GM23338 (cell line): ENCODE results near the gene NHS. TPM values are rescaled to one million over a fixed set of nuclear protein-coding genes. Genes with fewer than 3 reads are reported as not detected.

Source experiments
- ATAC-seq: fragments of 200-7000 bp; cut with Tn5 transposase; 3 replicates; pipeline ENCODE4 v1.9.1; 2020
- DNase-seq: peaks from one replicate; pipeline ENCODE4 v3.0.0-alpha.2; 2015; ENCODE audit warnings: low spot score
- H2AFZ ChIP-seq: fragments of 200-600 bp; sonication (generic); 2 replicates; pipeline ENCODE4 v1.8.0; 2016; ENCODE audit warnings: antibody characterized with exemption, mild to moderate bottlenecking, moderate library complexity
- H3F3A ChIP-seq: fragments of 200-600 bp; sonication (generic); replicated peaks from 2 replicates; pipeline ENCODE4 v1.8.0; 2017; ENCODE audit warnings: antibody characterized with exemption, mixed run types, low read depth
- H3K27ac ChIP-seq: fragments of 200-600 bp; sonication (generic); 2 replicates; pipeline ENCODE4 v1.6.1; 2016; ENCODE audit warnings: low read depth
- H3K27me3 ChIP-seq: fragments of 200-600 bp; sonication (generic); 2 replicates; pipeline ENCODE4 v1.8.0; 2016; ENCODE audit warnings: mild to moderate bottlenecking, mixed run types, moderate library complexity; ENCODE audit not compliant: insufficient read depth
- H3K36me3 ChIP-seq: fragments of 200-600 bp; sonication (generic); 2 replicates; pipeline ENCODE4 v1.8.0; 2016; ENCODE audit warnings: mild to moderate bottlenecking; ENCODE audit not compliant: insufficient read depth
- H3K4me1 ChIP-seq: fragments of 200-600 bp; sonication (generic); 2 replicates; pipeline ENCODE4 v1.8.0; 2016; ENCODE audit warnings: mild to moderate bottlenecking, moderate library complexity; ENCODE audit not compliant: insufficient read depth
- H3K4me2 ChIP-seq: fragments of 200-600 bp; sonication (generic); 2 replicates; pipeline ENCODE4 v1.7.1; 2017; ENCODE audit warnings: mixed run types
- H3K4me3 ChIP-seq: fragments of 200-600 bp; sonication (generic); 2 replicates; pipeline ENCODE4 v1.6.1; 2016; ENCODE audit warnings: mixed run types
- H3K79me2 ChIP-seq: fragments of 200-600 bp; sonication (generic); replicated peaks from 2 replicates; pipeline ENCODE4 v1.8.0; 2017; ENCODE audit warnings: mild to moderate bottlenecking; ENCODE audit not compliant: insufficient read depth
- H3K9me2 ChIP-seq: fragments of 200-600 bp; sonication (generic); 2 replicates; pipeline ENCODE4 v1.8.0; 2017; ENCODE audit not compliant: insufficient read depth
- H4K20me1 ChIP-seq: fragments of 200-600 bp; sonication (generic); replicated peaks from 2 replicates; pipeline ENCODE4 v1.8.0; 2017; ENCODE audit warnings: mild to moderate bottlenecking; ENCODE audit not compliant: insufficient read depth
- H3K27ac Mint-ChIP-seq: 2 replicates; pipeline ENCODE4 v1.8.0; 2020; ENCODE audit warnings: inconsistent platforms, mild to moderate bottlenecking, moderate library complexity, mixed read lengths
- H3K27me3 Mint-ChIP-seq: 3 replicates; pipeline ENCODE4 v1.8.0; 2022; ENCODE audit warnings: low read depth, mild to moderate bottlenecking, moderate library complexity, mixed read lengths, inconsistent platforms; ENCODE audit not compliant: insufficient read depth, poor library complexity
- H3K36me3 Mint-ChIP-seq: 3 replicates; pipeline ENCODE4 v1.8.0; 2021; ENCODE audit warnings: low read depth, mild to moderate bottlenecking, inconsistent platforms, moderate library complexity, mixed read lengths
- H3K4me1 Mint-ChIP-seq: 3 replicates; pipeline ENCODE4 v1.8.0; 2020; ENCODE audit warnings: mild to moderate bottlenecking, inconsistent platforms, mixed read lengths
- H3K4me3 Mint-ChIP-seq: 3 replicates; pipeline ENCODE4 v1.8.0; 2021; ENCODE audit warnings: moderate library complexity, mild to moderate bottlenecking, inconsistent platforms, mixed read lengths
- H3K9me3 Mint-ChIP-seq: 3 replicates; pipeline ENCODE4 v1.8.0; 2020; ENCODE audit warnings: moderate library complexity, mild to moderate bottlenecking, inconsistent platforms, mixed read lengths
- CREB1 ChIP-seq: fragments of 250-450 bp; sonication (Bioruptor Pico); IDR thresholded peaks from 2 replicates; pipeline ENCODE4 v1.5.0; 2020; ENCODE audit warnings: low read depth, mild to moderate bottlenecking, moderate library complexity
- EZH2 ChIP-seq: fragments of 200-600 bp; sonication (generic); IDR thresholded peaks from one replicate; pipeline ENCODE4 v1.8.0; 2017; ENCODE audit warnings: antibody characterized with exemption, mild to moderate bottlenecking, low read depth; ENCODE audit not compliant: unreplicated experiment
- EZH2phosphoT487 ChIP-seq: fragments of 200-600 bp; sonication (generic); IDR thresholded peaks from one replicate; pipeline ENCODE4 v1.8.1; 2018; ENCODE audit warnings: antibody characterized with exemption; ENCODE audit not compliant: unreplicated experiment
- NANOG ChIP-seq: IDR thresholded peaks from 2 replicates; pipeline ENCODE4 v1.6.1; 2016; ENCODE audit warnings: antibody characterized with exemption, borderline replicate concordance
- POLR2AphosphoS5 ChIP-seq: IDR thresholded peaks from 2 replicates; pipeline ENCODE4 v1.6.1; 2016; ENCODE audit warnings: antibody characterized with exemption, low read depth
- ZNF114 ChIP-seq: fragments of 250-450 bp; sonication (Bioruptor Pico); IDR thresholded peaks from 2 replicates; pipeline ENCODE4 v1.5.0; 2020; ENCODE audit warnings: mild to moderate bottlenecking, moderate library complexity
- polyA plus RNA-seq: library from polyadenylated mRNA; unstranded; fragments of >200 nt; fragmentation: Nextera tagmentation; extraction: Ambion mirVana; gene quantifications from 2 replicates; pipeline ENCODE4 v1.2.1, GENCODE V29; 2016
- total RNA-seq: library from RNA; depleted of rRNA; stranded (reverse); fragments of >200 nt; shearing (Covaris generic); gene quantifications from 2 replicates; pipeline ENCODE4 v1.2.3, GENCODE V29; 2014
- TF ChIP-seq, protein P1 (sequence below): IDR thresholded peaks from one replicate; pipeline ENCODE4 v1.6.1; 2018; ENCODE audit warnings: antibody characterized with exemption; ENCODE audit not compliant: unreplicated experiment
- TF ChIP-seq, protein P2 (sequence below): IDR thresholded peaks from 2 replicates; pipeline ENCODE4 v1.6.1; 2016; ENCODE audit warnings: antibody characterized with exemption
- TF ChIP-seq, protein P3 (sequence below), 2 experiments: fragments of 200-600 bp in 1 of 2; sonication (generic) in 1 of 2; conservative IDR thresholded peaks; 2 replicates each; pipeline versions ENCODE4 v1.5.1 to v1.6.1; 2016 to 2017; ENCODE audit warnings: antibody characterized with exemption in 2 of 2, low read depth in 2 of 2, mild to moderate bottlenecking in 2 of 2, moderate library complexity in 1 of 2

Gene NHS
- total and polyA plus RNA-seq, 2 experiments from 2014 or later: 1.8 to 8.2 TPM

DNA sequence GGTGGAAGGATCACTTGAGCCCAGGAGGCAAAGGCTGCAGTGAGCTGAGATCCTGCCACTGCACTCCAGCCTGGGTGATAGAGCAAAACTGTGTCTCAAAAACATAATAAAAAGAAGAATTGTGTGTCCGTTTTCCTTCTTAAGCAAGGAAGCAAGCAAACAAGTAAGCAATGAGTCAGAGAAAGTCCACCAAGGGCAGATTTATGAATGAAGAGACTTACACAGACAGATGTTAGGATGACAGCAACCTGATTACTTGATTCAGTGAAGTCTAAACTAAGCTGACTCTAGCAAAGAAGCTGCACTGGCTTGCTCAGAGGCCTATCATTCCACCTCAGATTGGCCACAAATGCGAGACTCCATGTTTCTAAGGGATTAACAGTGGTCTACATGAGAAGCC is 328.2 kb downstream of the NHS start (continued):
- TF ChIP-seq, protein P1, sequence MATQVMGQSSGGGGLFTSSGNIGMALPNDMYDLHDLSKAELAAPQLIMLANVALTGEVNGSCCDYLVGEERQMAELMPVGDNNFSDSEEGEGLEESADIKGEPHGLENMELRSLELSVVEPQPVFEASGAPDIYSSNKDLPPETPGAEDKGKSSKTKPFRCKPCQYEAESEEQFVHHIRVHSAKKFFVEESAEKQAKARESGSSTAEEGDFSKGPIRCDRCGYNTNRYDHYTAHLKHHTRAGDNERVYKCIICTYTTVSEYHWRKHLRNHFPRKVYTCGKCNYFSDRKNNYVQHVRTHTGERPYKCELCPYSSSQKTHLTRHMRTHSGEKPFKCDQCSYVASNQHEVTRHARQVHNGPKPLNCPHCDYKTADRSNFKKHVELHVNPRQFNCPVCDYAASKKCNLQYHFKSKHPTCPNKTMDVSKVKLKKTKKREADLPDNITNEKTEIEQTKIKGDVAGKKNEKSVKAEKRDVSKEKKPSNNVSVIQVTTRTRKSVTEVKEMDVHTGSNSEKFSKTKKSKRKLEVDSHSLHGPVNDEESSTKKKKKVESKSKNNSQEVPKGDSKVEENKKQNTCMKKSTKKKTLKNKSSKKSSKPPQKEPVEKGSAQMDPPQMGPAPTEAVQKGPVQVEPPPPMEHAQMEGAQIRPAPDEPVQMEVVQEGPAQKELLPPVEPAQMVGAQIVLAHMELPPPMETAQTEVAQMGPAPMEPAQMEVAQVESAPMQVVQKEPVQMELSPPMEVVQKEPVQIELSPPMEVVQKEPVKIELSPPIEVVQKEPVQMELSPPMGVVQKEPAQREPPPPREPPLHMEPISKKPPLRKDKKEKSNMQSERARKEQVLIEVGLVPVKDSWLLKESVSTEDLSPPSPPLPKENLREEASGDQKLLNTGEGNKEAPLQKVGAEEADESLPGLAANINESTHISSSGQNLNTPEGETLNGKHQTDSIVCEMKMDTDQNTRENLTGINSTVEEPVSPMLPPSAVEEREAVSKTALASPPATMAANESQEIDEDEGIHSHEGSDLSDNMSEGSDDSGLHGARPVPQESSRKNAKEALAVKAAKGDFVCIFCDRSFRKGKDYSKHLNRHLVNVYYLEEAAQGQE: no peak
- TF ChIP-seq CREB1 (no peak), EZH2 (no peak)
- TF ChIP-seq, protein P2, sequence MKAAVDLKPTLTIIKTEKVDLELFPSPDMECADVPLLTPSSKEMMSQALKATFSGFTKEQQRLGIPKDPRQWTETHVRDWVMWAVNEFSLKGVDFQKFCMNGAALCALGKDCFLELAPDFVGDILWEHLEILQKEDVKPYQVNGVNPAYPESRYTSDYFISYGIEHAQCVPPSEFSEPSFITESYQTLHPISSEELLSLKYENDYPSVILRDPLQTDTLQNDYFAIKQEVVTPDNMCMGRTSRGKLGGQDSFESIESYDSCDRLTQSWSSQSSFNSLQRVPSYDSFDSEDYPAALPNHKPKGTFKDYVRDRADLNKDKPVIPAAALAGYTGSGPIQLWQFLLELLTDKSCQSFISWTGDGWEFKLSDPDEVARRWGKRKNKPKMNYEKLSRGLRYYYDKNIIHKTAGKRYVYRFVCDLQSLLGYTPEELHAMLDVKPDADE: no peak

DNA sequence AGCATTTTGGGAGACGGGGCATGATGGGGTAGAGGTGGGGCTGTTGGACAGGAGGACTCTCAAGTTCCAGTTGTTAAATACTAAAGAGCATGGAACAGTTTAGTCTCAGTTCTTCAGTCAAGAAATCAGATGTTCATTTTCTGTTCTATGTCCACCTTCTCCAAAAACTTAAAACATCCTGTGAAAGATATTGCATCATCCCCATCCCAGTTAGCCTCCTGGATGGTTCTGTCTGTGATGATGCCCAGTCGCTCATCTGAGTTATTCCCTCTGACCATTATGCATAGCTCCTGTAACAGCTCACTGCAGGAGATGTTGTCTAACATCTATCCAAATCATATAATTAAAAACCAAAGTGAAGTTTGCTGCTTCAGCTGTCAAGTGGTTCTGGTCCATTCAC is 330.2 kb downstream of the NHS start:
- no peak for ATAC-seq
- Mint-ChIP-seq H3K9me3 (no peaks in the 10 kb centered on the region), H3K4me1 (no peaks in the 10 kb centered on the region), H3K36me3 (no peaks in the 10 kb centered on the region), H3K4me3 (no peak overlapping the region), H3K27ac (no peak overlapping the region), H3K27me3 (peaks cover 2% of the 10 kb centered on the region)
- Histone ChIP-seq H3K9me2 (no peaks in the 10 kb centered on the region), H3K27me3 (no peaks in the 10 kb centered on the region), H3K4me3 (no peak overlapping the region), H3K4me1 (no peaks in the 10 kb centered on the region), H3K4me2 (no peak overlapping the region), H3K79me2 (no peaks in the 10 kb centered on the region), H3K27ac (no peak overlapping the region), H4K20me1 (no peaks in the 10 kb centered on the region), H3F3A (no peaks in the 10 kb centered on the region), H3K36me3 (no peaks in the 10 kb centered on the region), H2AFZ (no peak overlapping the region)
- no peak for DNase-seq
- TF ChIP-seq EZH2phosphoT487 (no peak), NANOG (no peak)
- TF ChIP-seq, protein P2: no peak

DNA sequence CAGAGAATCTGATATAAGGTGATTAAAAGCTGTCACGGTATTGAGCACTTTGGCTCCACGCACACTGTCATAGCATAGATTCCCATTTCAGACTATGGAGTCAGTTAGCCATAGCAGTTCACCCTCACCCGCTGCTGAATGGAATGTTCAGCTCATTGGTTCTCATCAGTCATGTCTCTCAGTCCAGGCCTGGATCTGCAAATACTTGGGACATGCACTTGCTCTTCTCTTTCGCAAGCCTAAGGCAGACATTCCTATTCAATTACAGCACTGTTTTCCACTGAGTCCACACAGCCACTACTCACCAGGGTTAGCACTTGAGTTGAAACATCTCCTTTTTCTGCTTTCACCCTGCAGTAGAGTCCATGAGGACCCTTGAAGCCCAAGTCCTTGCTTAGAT is 331.7 kb downstream of the NHS start:
- Mint-ChIP-seq H3K27me3 (peaks cover 2% of the 10 kb centered on the region), H3K36me3 (no peaks in the 10 kb centered on the region), H3K4me3 (no peak overlapping the region), H3K9me3 (no peaks in the 10 kb centered on the region), H3K27ac (no peak overlapping the region), H3K4me1 (no peaks in the 10 kb centered on the region)
- no peaks in the 10 kb centered on the region for H3K9me2 ChIP-seq
- H3K27me3 ChIP-seq: no peaks in the 10 kb centered on the region
- no peak overlapping the region for H2AFZ ChIP-seq
- no peaks in the 10 kb centered on the region for H3K4me1 ChIP-seq
- H4K20me1 ChIP-seq: no peaks in the 10 kb centered on the region
- ATAC-seq (no peak), DNase-seq (no peak)
- H3K36me3 ChIP-seq: no peaks in the 10 kb centered on the region
- H3K79me2 ChIP-seq: no peaks in the 10 kb centered on the region
- no peak overlapping the region for H3K4me2 ChIP-seq
- no peaks in the 10 kb centered on the region for H3F3A ChIP-seq
- H3K4me3 ChIP-seq: no peak overlapping the region
- H3K27ac ChIP-seq: no peak overlapping the region
- TF ChIP-seq, protein P2: no peak
- no peak for TF ChIP-seq NANOG
- no peak for TF ChIP-seq POLR2AphosphoS5
- TF ChIP-seq CREB1: no peak
- TF ChIP-seq, protein P3, sequence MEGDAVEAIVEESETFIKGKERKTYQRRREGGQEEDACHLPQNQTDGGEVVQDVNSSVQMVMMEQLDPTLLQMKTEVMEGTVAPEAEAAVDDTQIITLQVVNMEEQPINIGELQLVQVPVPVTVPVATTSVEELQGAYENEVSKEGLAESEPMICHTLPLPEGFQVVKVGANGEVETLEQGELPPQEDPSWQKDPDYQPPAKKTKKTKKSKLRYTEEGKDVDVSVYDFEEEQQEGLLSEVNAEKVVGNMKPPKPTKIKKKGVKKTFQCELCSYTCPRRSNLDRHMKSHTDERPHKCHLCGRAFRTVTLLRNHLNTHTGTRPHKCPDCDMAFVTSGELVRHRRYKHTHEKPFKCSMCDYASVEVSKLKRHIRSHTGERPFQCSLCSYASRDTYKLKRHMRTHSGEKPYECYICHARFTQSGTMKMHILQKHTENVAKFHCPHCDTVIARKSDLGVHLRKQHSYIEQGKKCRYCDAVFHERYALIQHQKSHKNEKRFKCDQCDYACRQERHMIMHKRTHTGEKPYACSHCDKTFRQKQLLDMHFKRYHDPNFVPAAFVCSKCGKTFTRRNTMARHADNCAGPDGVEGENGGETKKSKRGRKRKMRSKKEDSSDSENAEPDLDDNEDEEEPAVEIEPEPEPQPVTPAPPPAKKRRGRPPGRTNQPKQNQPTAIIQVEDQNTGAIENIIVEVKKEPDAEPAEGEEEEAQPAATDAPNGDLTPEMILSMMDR (conservative IDR thresholded peaks at IDR 0.05; ENCODE audit: low read depth in 2 of 2): no peak
- TF ChIP-seq EZH2phosphoT487: no peak
- TF ChIP-seq, protein P1: no peak
- no peak for TF ChIP-seq EZH2
- TF ChIP-seq ZNF114: no peak
